K562 (cell line): ENCODE data around the gene ARHGAP12.

Source experiments
- PCBP1 ChIP-seq: fragments of 200-400 bp; formaldehyde crosslinking; IDR thresholded peaks from 2 replicates; pipeline ENCODE4 v1.6.1; 2018; ENCODE audit warnings: mild to moderate bottlenecking, low read depth, low read length; ENCODE audit not compliant: poor library complexity, severe bottlenecking
- POLR2AphosphoS2 ChIP-seq: IDR thresholded peaks from 2 replicates; pipeline ENCODE4 v1.6.1; 2012; ENCODE audit warnings: low read length, improper control_type of control experiment
- POLR2AphosphoS5 ChIP-seq: IDR thresholded peaks from 2 replicates; pipeline ENCODE4 v1.6.1; 2011; ENCODE audit warnings: mild to moderate bottlenecking, low read depth, low read length, moderate library complexity; ENCODE audit not compliant: control insufficient read depth, insufficient read depth
- SRSF7 ChIP-seq: fragments of 200-400 bp; formaldehyde crosslinking; optimal IDR thresholded peaks from 2 replicates; pipeline ENCODE3; 2017; ENCODE audit warnings: mild to moderate bottlenecking, low read depth, low read length
- TAF1 ChIP-seq: IDR thresholded peaks from 2 replicates; pipeline ENCODE4 v1.6.1; 2011; ENCODE audit warnings: mild to moderate bottlenecking, low read length, moderate library complexity; ENCODE audit not compliant: insufficient read depth, control insufficient read depth, severe bottlenecking; ENCODE audit errors: extremely low read depth

DNA sequence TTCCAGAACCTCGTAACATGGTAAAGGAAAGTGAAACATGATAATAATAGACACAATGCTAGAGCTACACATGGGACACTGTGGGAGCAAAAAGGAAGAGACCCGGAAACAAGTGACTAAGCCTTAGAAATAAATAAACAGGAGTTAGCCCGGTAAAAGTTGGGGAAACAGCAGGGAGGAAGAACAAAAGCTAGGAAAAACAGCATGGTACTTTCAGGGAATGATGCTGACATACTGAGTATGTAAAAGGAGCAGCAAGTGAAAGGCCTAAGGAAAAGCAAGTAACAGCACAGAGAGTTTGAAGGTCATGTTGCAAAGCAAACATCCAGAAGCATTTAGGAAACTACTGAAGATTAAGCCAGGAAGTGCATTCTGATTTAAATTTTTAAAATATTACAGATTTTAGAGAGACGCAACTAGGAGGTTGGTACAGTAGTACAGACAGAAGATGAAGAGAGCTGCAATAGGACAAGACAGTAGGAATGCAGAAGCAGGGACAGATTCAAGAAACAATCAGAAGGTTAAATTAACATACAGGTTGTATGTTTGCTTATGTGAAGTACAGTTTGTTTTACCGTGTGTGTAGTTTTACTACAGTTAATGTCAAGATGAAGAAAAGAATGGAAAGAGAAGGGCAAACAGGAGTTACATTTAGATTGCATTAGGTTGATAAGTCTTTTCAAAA, 63.7 kb downstream of the ARHGAP12 start:
- TF ChIP-seq POLR2AphosphoS2 (no peak), POLR2AphosphoS5 (no peak), SRSF7 (no peak), PCBP1 (no peak), TAF1 (no peak)
